Bronchial epithelial cell (primary cell): Measurements from ENCODE around the gene TMEM98. TPM values are rescaled to one million over a fixed set of nuclear protein-coding genes. Genes with fewer than 3 reads are reported as not detected.

Experiments used
- DNase-seq: peaks from one replicate; pipeline ENCODE4 v3.0.0-alpha.2; 2010; ENCODE audit warnings: low read depth
- FAIRE-seq: peaks from 2 replicates; lab custom pipeline; 2011; peaks lifted over from hg19 to GRCh38; lab: Jason Lieb, UNC
- H3K27me3 ChIP-seq: 2 replicates; pipeline ENCODE4 v1.5.1; 2011; ENCODE audit warnings: low read length; ENCODE audit not compliant: control insufficient read depth, insufficient read depth
- H3K36me3 ChIP-seq: 2 replicates; pipeline ENCODE4 v1.5.1; 2011; ENCODE audit warnings: low read length; ENCODE audit not compliant: control insufficient read depth, insufficient read depth
- H3K4me3 ChIP-seq: 2 replicates; pipeline ENCODE4 v1.5.1; 2011; ENCODE audit warnings: mild to moderate bottlenecking, low read depth, low read length, control low read depth
- total RNA-seq: library from RNA; depleted of rRNA; stranded (reverse); fragments of >200 nt; gene quantifications from 2 replicates; pipeline ENCODE4 v1.2.1, GENCODE V29; 2014
- TF ChIP-seq, protein P1 (sequence below): IDR thresholded peaks from 2 replicates; pipeline ENCODE4 v1.5.1; 2011; ENCODE audit warnings: mild to moderate bottlenecking, moderate library complexity, low read length, control low read depth, inconsistent platforms; ENCODE audit not compliant: insufficient read depth, severe bottlenecking

TMEM98 gene, protein sequence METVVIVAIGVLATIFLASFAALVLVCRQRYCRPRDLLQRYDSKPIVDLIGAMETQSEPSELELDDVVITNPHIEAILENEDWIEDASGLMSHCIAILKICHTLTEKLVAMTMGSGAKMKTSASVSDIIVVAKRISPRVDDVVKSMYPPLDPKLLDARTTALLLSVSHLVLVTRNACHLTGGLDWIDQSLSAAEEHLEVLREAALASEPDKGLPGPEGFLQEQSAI
- 22.4 and 32.0 TPM in 2 replicates for total RNA-seq

DNA sequence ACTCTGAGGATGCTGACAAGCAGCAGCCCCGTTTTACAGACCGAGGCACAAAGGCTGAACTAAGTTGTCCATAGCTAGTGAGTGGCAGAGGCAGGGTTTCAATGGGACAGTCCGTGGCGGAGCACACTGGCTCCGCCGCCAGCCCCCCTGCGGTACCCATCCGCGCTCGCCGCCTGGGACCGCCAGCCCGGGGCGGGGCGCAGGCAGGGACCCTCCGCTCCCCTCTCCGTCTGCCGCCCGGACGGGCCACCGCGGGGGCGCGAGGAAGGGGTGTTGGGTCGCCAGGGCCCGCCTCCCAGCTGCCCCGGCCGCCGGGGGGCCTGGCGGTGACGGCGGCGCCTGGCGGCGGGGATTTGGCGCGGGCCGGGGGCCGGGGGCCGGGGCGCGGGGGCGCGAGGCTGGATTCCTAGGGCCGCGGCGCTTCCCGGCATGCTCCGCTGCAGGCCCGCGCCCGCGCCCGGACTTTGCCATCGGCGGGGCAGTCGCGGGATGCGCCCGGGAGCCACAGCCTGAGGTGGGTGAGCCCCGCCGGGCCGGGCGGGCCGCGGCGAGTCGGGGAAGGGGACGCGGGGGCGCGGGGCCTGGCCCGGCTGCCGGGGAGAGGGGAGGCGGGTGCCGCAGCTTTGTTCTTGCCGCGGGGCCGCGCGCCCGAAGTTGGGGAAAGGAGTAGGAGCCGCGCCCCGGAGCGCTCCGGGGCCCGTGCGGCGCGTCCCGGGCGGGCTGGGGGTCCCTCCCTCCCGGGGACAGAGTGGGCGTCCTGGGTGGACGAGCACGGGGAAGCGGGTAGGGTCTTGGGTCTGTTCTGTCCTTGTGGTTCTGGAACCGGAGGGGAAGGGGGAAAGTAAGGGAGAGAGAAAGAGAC, at the start of gene TMEM98:
Gene TMEM98, plus strand, starts transcription at position 430 of the 862 bp plus-strand sequence. CDS start 3,376 bp downstream, outside the sequence.
- Histone ChIP-seq H3K27me3 (no peaks in the 10 kb centered on the region), H3K36me3 (no peaks in the 10 kb centered on the region), H3K4me3 (peak within 1 kb of the TSS; percentile 40)
- DNase-seq (no peak), FAIRE-seq (no peak)
- TF ChIP-seq, protein P1, sequence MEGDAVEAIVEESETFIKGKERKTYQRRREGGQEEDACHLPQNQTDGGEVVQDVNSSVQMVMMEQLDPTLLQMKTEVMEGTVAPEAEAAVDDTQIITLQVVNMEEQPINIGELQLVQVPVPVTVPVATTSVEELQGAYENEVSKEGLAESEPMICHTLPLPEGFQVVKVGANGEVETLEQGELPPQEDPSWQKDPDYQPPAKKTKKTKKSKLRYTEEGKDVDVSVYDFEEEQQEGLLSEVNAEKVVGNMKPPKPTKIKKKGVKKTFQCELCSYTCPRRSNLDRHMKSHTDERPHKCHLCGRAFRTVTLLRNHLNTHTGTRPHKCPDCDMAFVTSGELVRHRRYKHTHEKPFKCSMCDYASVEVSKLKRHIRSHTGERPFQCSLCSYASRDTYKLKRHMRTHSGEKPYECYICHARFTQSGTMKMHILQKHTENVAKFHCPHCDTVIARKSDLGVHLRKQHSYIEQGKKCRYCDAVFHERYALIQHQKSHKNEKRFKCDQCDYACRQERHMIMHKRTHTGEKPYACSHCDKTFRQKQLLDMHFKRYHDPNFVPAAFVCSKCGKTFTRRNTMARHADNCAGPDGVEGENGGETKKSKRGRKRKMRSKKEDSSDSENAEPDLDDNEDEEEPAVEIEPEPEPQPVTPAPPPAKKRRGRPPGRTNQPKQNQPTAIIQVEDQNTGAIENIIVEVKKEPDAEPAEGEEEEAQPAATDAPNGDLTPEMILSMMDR = no peak

DNA sequence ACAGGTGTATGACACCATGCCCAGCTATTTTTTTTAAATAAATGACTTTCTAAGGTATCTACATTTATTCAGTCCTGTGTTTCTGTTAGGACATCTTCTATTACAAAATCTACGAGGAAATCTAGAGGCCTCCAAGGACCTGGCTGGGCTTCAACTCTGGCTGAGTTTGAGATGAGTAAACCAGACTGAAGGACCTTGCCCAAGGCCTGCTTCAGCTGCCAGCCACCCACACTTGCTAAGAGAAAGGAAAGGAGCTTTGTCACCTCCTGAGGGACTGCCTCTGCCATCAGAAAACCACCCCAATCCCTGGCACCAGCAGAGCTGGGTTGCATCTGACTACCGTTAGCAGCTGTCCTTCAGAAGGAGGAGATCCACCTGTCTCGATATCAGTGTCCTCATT, 49.7 kb upstream of the TMEM98 start:
- Histone ChIP-seq H3K27me3 (no peaks in the 10 kb centered on the region), H3K4me3 (no peak overlapping the region), H3K36me3 (no peaks in the 10 kb centered on the region)
- FAIRE-seq = no peak
- TF ChIP-seq, protein P1 = no peak
- peak; percentile 61 for DNase-seq

DNA sequence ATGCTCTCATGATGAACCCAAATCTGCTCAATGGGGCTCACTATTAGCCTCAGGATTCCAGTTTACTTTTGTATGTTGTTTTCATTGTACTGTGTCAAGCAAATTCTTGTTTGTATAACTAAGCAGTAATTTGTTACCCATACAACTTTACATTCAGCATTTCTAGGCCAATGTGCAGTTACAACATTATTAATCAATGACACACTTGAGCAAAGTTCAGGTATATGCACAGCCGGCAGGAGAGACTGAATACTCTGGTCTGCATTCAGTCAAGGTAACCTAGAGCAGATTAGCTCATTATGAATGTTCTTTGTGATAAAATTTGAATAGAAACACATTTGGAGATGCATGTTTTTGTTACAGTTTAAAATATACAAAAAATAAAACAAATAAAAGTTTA, 48.8 kb upstream of the TMEM98 start:
- no peak overlapping the region for H3K4me3 ChIP-seq
- no peaks in the 10 kb centered on the region for H3K27me3 ChIP-seq
- TF ChIP-seq, protein P1 = no peak
- DNase-seq (no peak), FAIRE-seq (no peak)
- H3K36me3 ChIP-seq = no peaks in the 10 kb centered on the region

DNA sequence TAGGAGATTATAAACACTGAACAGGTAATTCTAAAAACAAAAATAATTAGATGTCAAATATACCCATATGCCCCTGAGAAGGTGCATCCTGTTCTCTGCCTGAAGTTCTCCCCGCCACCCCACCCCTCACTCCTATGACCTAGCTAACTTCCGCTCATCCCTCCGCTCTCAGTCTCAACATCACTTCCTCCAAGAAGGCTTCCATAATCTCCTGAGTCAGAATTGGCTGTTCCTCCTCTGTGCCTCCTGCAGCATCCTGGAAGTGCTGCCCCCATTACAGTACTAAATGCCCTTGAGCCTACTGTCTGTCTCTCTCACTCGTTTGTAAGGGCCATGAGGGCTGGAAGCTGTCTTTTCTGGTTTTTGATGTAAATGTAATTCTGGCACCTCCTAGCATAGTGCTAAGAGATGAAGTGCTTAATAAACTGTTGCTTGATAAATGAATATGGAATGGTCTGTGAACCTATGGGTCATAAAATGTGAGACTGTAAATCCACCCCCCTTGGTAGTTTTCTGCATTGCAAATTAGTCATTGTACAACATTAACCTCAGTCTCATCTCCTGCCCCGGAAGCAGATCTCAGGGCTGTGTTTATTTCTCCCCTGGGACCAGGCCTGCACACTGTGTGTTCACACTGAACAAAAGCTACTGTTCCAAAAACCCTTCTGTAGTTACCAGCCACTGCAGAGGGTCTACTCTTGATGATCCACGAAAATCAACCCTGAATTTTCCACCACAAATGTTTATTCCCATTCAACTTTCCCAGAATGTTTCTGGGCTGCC, 47.1 kb upstream of the TMEM98 start:
- no peaks in the 10 kb centered on the region for H3K36me3 ChIP-seq
- DNase-seq = no peak
- no peaks in the 10 kb centered on the region for H3K27me3 ChIP-seq
- FAIRE-seq = no peak
- TF ChIP-seq, protein P1 = no peak
- no peak overlapping the region for H3K4me3 ChIP-seq

DNA sequence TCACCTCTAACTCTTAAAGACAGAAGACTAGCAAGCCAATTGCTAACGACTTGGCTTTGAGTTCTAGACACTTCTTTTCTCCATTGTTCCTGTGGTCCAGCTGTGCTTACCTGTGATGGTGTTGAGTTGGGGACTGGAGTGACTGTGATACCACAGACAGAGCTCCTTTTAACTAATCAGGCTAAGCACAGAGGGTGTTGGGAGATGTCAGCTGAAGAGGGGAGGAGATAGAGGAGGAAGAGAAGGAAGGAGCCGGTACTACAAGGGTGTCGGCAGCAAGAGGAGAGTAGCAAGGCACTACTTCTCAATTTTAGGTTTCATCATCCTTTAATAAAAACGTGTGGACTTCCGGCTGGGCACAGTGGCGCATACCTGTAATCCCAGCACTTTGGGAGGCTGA, 45.9 kb upstream of the TMEM98 start:
- Histone ChIP-seq H3K27me3 (no peaks in the 10 kb centered on the region), H3K36me3 (no peaks in the 10 kb centered on the region), H3K4me3 (no peak overlapping the region)
- FAIRE-seq = no peak
- DNase-seq = no peak
- TF ChIP-seq, protein P1 = no peak
